Astrocyte (in vitro differentiated cells and primary cell): Measurements from ENCODE around the gene NCOA5.

ENCODE experiments used
- CTCF ChIP-seq: IDR thresholded peaks from 2 replicates; pipeline ENCODE4 v1.5.1; 2011; ENCODE audit warnings: low read depth, mild to moderate bottlenecking, inconsistent platforms, low read length, moderate library complexity; ENCODE audit not compliant: insufficient read depth
- EZH2 ChIP-seq: IDR thresholded peaks from 2 replicates; pipeline ENCODE4 v1.6.1; 2012; ENCODE audit warnings: mild to moderate bottlenecking, low read length, inconsistent platforms; ENCODE audit not compliant: insufficient read depth

- TF ChIP-seq EZH2 (no peak), CTCF (no peak)
Measured at GRCh38 chr20:46129955-46130481, 40.3 kb upstream of the NCOA5 start.
